GM18858 (cell line): ENCODE results near the gene DCPS.
"Not testable (repeated sequence)": the region's sequence is repeated elsewhere in the genome, so short reads cannot be mapped to it uniquely, and the experiment has no call there.

Experiments used
- ATAC-seq: cut with Tn5 transposase; IDR thresholded peaks from one replicate; pipeline ENCODE4 v1.9.1; 2021; ENCODE audit not compliant: unreplicated experiment

The DCPS gene

DNA sequence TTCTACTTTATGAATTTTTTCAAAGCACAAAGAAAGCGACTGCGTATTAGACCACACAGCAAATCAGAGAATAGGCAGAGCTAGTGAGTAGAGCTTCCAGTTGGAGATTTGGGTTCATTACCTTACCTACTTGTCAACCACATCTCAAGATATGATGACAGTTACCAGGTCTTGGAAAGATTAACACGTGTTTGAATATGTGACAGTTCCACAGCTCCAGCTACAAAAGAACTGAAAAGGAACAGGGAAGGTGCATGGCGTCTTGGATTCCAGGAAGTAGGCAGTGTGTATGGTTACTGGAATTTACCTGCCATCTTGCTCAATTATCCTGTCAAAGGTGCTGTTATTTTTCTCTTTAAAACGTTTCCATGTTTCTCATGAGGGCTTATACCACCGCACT, 15.6 kb upstream of the DCPS start:
- ATAC-seq, result no peak

DNA sequence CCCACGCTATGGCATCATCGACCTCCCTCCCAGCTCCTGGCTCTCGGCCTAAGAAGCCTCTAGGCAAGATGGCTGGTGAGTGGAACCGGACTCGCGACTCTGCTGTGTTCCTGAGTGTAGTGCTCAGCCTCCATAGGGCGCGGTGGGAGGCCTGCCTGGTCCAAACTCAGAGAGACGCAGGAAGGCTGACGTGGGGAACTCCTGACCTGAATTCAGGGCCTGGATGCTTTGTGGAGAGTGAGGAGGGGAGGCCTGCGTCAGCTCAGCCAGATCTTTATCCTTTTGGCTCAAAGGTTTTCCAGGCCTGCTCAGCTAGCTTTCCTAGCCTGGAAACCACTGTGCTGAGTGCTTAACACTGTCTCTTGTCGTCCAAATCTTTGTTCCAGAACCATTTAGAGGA, 13.0 kb upstream of the DCPS start:
- no peak for ATAC-seq

DNA sequence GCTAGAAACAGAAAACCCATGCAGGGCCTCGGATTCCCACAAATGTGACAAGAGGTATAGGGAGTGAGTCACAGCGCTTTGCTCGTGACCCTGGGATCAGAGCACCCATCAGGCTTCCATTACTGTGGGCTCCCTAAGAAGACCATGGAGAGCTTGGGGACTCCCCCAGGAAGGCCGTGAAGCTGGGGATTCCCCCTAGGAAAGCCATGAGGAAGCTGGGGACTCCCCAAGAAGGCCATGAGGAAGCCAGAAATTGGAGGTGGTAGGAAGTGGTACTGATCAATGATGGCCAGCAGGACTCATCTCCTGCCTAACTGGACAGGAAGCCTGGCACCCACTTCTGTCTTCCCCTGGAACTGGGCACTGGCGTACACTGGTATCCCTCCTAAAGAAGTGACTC, 10.1 kb upstream of the DCPS start:
- no peak for ATAC-seq

GRCh38 chr11:126297004-126297403, 6.9 kb upstream of the DCPS start:
- no peak for ATAC-seq

DNA sequence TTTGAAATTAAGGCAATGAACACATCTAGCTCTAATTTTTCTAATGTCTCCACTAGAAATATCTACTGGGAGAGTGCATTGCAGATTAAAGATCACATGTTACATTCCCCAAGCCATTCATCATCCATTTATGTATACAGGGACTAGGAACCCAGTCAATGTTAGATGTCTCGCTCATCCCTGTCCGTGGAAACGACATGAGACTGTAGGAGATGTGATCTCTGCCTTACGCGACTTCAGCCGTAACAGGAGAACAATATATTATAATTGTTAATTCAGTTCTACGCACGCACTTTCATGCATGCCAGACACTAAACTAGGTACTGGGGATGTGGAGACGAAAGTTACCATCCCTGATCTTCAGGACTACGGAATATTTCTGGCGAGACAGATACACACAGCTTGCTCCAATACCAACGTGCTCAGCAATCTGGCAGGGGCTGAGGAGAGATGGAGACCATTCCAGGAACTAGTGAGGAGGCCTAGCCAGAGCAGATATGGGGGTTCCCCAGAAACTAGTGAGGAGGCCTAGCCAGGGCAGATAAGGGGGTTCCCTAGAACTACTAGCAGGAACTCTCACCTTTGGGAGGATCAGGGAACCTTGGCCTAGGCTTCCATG, 706 bp downstream of the DCPS start:
- no peak for ATAC-seq

DNA sequence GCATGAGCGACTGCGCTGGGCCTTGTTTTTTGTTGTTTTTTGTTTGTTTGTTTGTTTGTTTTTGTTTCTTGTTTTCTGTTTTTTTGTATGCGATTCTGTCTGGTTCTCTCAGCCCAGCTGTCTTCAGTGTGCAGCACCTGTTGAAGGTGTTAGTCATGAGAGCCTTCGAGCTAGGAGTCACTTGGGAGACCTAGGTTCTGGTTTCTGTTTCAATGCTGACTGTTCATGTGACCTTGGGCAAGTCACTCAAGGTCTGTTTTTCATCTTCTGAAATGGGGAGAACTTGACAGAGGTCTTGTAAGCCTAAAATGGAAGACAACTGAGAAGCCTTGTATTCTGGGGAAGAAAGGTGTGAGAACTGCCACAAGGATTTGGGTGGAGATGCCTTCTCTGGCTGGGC, 1.8 kb downstream of the DCPS start:
- peak; percentile 43 for ATAC-seq

DNA sequence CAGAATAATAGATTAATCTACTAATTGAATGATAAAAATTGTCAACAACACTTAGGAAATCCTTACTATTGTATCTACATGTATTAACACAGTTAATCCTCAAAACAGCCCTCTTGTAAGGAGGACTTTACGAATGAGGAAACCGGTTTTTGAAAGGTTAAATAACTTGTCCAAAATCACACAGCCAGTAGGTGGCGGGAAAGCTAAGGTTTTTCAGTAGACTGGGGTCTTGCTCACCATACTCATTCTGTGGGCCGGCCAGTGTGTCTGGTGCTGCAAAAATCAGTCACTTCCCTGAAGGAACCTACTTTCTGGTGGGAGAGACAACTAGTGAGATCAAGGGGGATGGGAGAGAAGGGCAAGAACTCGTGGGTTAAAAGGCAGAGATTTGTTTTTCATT, 3.8 kb downstream of the DCPS start:
- ATAC-seq, result no peak

DNA sequence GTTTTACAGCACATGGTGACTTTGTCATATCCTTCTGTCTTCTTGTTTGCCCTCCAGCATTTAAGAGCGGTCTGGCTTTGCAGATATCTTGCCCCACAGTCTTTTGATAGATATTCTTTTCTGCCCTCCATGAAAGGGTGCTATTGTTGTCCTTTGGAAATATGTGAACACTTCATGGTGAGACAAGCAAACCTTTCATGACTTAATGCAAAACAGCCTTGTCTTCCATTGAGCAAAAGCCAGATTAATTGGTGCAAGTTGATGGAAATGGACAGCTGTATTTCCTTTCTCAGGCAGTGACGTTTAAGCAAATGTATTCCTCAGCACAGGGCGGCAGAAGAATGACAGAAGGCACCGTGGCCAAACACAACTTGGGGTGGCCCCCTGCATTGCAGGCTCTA, 4.4 kb downstream of the DCPS start:
- no peak for ATAC-seq

- ATAC-seq, result not testable (repeated sequence)
Observed at GRCh38 chr11:126308771-126309170, 4.9 kb downstream of the DCPS start.

DNA sequence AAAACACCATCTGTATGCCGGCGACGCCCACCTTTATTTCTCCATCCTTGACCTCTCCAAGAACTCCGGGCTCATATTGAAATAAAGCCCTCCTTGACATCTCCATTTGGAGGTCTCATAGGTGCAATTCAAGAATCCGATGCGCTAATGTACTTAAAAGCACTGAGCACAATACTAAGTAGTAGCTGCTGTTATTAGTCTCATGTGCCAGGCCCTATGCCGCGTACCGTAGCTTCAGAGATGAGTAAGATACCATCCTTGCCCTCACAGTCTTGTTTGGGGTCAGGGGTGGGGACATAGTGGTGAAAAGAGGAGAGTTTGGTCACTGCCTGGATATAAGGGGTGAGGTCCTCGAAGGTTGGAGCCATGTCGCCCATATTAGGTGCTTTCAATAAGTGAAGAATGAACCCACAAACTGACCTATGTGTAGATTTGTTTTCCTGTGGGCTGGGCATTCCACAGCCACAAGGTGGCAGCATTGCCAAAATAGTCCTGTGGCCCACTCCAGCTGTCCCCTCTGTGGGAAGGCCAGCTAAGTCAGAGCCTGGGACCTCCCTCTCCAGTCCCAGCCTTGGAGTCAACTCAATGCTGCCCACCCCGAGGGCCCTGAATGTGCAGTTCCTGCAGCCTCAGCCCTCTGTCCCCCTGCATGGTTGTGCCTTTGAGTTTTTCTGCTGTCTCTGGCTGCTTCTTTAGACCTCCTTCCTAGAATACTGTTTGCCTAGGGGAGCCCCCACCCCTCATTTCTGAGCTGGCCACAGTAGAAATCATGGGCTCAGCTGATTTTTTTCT, 6.5 kb downstream of the DCPS start:
- no peak for ATAC-seq

DNA sequence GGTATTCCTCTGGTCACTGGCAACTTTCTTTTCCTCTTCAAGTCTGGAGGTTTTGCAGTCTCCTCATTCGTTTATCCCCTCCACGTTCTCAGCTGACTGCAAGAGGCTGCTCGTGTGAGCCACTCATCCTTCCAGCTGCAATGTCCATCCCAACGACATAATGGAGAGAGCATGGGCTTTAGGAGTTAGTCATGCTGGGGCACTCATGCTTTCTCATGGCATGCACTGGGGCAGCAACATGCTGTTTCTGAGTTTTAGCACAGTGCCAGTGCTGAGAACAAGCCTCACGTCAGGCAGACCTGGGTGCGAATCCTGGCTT, 7.1 kb downstream of the DCPS start:
- ATAC-seq, result no peak

DNA sequence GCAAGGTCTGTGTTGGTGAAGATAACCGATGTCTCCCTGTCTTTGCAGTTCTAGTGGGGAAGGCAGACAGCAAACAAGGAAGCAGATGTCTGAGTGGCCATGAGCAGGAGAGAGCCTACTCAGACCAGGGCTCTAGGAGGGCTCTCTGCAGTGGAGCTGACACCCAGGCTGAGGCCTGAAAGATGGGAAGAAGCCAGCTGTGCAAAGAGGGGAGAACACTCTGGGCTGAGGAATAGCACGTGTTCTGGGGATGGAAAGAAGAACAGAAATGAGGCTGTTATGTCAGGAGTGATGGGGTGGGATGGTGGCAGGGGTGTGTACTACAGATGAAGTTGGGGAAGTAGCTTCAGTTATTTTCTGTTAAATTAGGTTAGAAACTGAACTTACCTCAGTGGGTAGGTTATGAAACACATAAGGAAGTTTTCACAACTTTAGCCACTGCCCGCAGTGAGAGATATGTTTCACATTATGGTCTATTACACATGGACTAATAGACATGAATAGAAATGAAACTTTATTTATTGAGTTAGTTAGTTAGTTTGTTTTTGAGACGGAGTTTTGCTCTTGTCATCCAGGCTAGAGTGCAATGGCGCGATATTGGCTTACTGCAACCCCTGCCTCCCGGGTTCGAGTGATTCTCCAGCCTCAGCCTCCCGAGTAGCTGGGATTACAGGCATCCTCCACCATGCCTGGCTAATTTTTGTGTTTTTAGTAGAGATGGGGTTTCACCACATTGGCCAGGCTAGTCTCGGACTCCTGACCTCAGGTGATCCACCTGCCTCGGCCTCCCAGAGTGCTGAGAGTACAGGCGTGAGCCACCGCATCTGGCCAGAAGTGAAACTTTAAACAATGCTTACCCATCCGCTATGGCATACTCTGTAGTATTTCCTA, 7.8 kb downstream of the DCPS start:
- ATAC-seq, result peak; percentile 76

DNA sequence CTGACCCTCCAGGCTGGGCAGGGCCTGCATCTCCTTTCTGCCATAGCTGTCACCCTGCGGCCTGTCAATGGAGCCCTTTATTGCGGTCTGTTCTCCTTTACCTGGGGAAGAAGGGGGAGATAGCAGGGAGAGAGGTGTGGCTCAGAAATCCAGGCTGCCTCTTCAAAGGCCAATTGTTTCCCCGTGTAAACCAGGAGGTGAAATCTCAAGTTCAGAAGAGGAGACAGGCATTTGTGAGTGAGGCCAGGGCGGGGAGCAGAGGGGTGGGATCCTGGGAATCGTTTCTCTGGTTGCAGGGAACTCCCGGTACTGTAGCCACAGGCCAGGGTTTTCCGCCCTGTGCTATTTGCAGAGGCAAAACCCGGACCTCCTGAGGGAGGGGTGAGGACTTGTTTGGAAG, 9.1 kb downstream of the DCPS start:
- no peak for ATAC-seq

DNA sequence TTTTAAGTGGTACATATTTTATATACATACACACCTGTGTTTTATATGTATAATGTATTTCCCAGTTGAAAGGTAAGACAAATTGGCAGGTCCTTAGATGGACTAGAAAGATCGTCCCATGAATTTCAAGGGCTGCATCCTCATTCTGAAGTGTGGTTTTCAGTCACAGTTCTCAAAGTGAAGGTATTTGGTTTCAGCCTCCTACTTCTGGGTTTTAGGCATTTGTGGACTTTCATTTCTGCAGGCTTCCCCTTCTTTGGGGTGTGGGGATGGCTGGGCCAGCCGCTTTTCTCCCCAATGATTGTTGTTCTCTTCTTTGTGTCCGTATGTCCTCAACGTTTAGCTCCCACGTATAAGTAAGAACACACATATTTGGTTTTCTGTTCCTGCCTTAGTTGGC, 10.0 kb downstream of the DCPS start:
- ATAC-seq, result no peak

DNA sequence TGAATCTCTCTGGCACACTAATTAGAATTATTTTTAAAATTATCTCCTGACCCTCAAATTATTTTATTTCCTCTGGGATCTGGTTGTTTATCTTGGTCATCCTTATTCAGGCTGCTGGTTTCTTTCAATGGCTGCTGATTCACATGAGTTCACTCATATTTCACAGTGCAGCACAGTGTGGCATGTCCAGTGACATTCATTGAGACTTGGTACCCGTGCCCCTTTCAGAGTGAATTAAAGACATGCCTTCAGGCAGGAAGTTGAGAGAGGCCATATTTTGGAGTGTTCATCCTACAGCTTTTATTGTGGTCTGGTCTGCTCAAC, 13.5 kb downstream of the DCPS start:
- ATAC-seq, result no peak

GRCh38 chr11:126317756-126318573, 14.1 kb downstream of the DCPS start:
- ATAC-seq, result peak; percentile 9

DNA sequence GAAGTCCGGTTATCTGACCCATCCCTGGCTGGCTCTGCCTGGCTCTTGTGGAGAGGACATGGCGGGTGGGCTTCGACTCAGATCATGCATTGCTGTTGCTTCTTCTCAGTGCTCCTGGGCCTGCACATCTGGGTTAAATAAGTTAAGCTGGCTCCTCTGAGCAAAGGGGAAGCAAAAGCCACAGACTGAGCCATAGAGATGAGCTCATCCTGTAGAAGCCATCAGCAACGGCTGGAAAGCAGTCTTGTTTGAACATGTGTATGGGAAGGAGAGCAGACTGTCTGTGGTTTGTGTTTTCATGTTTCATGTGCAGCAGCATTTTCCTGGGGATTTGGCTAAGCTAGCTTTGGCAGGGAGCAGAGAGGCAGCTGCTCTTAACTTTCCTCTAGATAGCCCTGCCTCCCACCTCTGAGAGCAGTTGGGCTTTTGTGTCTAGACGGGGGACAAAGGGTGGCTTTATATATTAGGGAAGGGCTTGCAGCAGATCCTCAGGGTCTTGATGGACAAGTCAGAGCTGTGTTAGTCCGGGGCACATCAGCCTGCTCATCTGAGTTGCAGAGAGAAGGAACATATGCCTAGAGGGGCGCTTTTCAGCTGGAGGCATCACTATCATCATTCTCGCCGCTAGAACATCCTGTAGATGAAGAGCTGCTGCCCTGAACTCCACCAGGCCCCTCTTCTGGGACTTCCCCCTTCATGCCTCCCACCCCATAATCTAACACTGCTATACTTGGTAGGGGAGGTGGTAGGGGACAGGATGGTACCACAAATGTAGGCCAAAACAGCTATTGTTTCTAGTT, 14.9 kb downstream of the DCPS start:
- peak; percentile 69 for ATAC-seq

DNA sequence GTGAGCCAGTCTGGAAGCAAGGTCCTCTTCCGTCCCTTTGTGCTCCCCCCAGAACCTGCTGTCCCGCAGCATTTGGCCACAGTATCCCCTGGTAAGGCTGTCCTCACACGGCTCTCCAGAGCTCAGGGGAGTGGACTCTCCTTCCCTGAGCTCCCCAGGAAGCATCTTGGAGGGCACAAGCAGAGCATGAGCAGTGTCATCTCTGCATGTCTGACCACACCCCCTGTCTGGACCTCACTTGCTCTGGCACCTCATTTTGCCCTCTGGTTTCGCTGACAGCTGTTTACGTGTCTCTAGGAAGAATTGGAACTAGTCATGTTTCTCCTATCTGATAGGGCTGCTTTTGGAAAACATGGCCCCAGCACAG, 15.5 kb downstream of the DCPS start:
- ATAC-seq, result no peak

GRCh38 chr11:126322996-126323395, 19.1 kb downstream of the DCPS start:
- ATAC-seq, result no peak

DNA sequence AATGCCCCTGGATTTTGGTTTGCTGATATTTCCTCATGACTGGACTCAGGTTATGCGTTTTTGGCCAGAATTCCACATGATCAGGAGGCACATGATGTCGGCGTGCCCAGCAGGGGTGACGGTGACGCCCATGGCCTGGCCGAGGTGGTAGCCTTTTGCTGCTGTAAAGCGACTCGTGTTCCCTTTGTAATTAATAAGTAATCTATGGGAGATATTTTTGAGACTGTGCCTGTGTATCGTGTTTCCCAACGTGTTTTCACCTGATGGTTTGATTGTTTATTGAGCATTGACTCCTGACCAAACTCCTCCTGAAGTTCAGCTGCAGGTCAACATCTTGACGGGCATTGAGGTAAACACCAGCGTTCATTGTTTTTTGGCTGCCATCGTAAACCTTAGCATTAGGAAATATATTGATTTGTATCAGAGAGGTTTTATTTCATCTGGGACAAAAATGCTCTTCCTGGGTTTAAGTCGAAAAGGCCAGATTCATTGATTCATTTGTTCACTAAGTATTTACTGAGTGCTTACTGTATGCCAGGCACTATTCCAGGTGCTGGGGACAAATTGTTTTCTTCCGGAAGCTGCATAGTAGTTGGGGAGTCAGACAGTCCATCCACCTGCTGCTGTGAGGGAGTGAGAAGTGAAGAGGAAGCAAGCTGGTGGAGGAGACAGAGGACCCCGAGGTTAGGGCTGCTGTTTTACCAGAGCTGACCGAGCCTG, 23.6 kb downstream of the DCPS start:
- no peak for ATAC-seq
